Esophagus (tissue), 2 donors: ENCODE results near the gene TAF6. TPM values are rescaled to one million over a fixed set of nuclear protein-coding genes. Genes with fewer than 3 reads are reported as not detected.

Experiments
- H3K27ac ChIP-seq, 2 donors: one replicate each; pipeline ENCODE4 v1.5.1; 2013; ENCODE audit warnings: low read depth in 2 of 2, mild to moderate bottlenecking in 2 of 2, inconsistent platforms in 1 of 2, low read length in 1 of 2, moderate library complexity in 1 of 2
- H3K27me3 ChIP-seq, 2 donors: one replicate each; pipeline ENCODE4 v1.6.1; 2013; ENCODE audit warnings: low read length in 2 of 2, control low read depth in 1 of 2, mild to moderate bottlenecking in 1 of 2; ENCODE audit not compliant: insufficient read depth in 2 of 2, control insufficient read depth in 1 of 2
- H3K36me3 ChIP-seq, 2 donors: one replicate each; pipeline ENCODE4 v1.6.1; 2013; ENCODE audit warnings: low read length in 1 of 2; ENCODE audit not compliant: control insufficient read depth in 2 of 2, insufficient read depth in 2 of 2
- H3K4me1 ChIP-seq, 2 donors: one replicate each; pipeline ENCODE4 v1.6.1; 2013; ENCODE audit warnings: low read length in 1 of 2; ENCODE audit not compliant: control insufficient read depth in 2 of 2, insufficient read depth in 2 of 2
- H3K4me3 ChIP-seq, 2 donors: one replicate each; pipeline ENCODE4 v1.5.1; 2013; ENCODE audit warnings: low read length in 2 of 2, mild to moderate bottlenecking in 2 of 2, low read depth in 1 of 2, moderate library complexity in 1 of 2
- H3K9me3 ChIP-seq, 2 donors: one replicate each; pipeline ENCODE4 v1.6.1; 2013; ENCODE audit warnings: mild to moderate bottlenecking in 2 of 2, low read depth in 1 of 2, low read length in 1 of 2, moderate library complexity in 1 of 2; ENCODE audit not compliant: control insufficient read depth in 2 of 2, insufficient read depth in 1 of 2
- WGBS, 2 donors: extraction: QIAGEN DNeasy Blood & Tissue Kit; methylation state at CpG; one replicate each; pipeline ENCODE4 v1.1.7; 2013; 5-methylcytosine and 5-hydroxymethylcytosine counted together
- polyA plus RNA-seq, 2 donors: library from polyadenylated mRNA; stranded (reverse); fragments of 200-250 nt; gene quantifications; one replicate each; pipeline ENCODE4 v1.2.3, GENCODE V29; 2013
- donor health status: healthy with polysubstance abuse.
- donor health status: Bipolar disorder and iron deficiency.

Gene TAF6
- polyA plus RNA-seq = 10 to 100 TPM; 23.3 to 29.6 TPM

DNA sequence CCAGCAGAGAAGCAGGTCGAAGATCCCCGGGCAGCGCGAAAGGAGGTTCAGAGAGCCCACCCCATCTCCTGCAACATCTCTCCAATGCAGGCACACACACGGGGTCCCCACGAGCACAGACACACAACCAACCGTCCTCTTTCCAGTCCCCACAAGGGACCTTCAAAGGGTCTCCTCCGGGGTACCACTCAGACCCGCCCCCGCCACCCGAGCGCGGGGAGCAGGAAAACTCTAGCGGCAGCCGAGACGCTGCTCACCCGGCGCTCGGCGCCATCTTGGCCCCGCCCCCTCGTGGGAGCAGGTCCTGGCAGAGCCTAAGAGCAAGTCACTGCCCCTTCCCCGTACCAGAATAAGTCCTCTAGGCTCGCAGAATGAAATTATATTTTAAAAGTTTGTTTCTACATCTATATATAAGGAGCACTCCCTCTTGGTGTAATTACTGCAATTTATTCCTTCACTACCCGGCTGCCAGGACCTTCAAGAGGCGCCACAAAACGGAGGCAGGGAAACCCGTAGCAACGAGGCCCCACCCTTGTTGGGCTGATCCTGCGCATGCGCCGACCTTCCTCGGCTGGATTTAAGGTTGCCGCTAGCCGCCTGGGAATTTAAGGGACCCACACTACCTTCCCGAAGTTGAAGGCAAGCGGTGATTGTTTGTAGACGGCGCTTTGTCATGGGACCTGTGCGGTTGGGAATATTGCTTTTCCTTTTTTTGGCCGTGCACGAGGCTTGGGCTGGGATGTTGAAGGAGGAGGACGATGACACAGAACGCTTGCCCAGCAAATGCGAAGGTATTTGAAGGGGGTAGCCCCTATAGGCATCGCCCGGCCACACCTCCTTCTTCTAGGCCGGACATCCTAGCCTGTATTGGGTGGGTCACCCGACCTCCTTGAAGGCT, at the start of gene TAF6, which contains the start of gene CNPY4:
Gene TAF6 (minus strand): TSS at position 287 of the 898 bp plus-strand sequence. CDS start 5,149 bp downstream, outside the sequence.
Gene CNPY4 (plus strand): TSS at position 563 of the 898 bp plus-strand sequence. CDS start 111 bp downstream, at position 674.
- peak within 1 kb of the TSS; percentile 88 to 91 for H3K27ac ChIP-seq
- H3K4me1 ChIP-seq = no peaks in the 10 kb centered on the region
- H3K27me3 ChIP-seq = no peaks in the 10 kb centered on the region
- H3K4me3 ChIP-seq = peak within 1 kb of the TSS; percentile 86 to 89
- no peaks in the 10 kb centered on the region for H3K36me3 ChIP-seq
- H3K9me3 ChIP-seq = no peaks in the 10 kb centered on the region
- WGBS, 2 donors = 0 to 1% methylated on average over 49 of the region's 49 CpGs

DNA sequence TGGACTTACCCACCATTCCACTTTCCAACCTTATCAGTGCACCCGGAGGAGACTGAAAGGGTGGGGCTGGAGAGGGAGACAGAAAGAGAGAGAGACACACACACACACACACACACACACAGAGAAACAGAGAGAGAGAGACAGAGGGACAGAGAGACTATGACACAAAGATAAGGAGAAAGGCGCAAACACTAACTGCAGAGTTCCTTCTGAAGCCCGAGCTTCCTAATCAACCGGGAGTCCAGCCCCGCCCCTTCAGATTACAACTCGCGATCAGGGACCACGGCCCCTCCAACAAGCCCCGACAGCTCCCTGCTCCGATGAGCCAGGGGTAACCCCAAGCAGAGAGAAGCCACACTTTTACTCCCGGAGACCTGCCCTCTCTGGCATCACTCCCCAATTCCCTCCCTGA, 48.8 kb upstream of the TAF6 start:
- H3K27ac ChIP-seq = peak overlapping the region; percentile 71 to 86
- peak overlapping the region; percentile 35 to 47 for H3K4me3 ChIP-seq
- peaks cover 11% of the 10 kb centered on the region in 2 donors for H3K4me1 ChIP-seq
- H3K36me3 ChIP-seq = no peaks in the 10 kb centered on the region
- WGBS, 2 donors = 2 to 6% methylated on average over 7 to 11 of the region's 11 CpGs
- H3K9me3 ChIP-seq = no peaks in the 10 kb centered on the region
- no peaks in the 10 kb centered on the region for H3K27me3 ChIP-seq

DNA sequence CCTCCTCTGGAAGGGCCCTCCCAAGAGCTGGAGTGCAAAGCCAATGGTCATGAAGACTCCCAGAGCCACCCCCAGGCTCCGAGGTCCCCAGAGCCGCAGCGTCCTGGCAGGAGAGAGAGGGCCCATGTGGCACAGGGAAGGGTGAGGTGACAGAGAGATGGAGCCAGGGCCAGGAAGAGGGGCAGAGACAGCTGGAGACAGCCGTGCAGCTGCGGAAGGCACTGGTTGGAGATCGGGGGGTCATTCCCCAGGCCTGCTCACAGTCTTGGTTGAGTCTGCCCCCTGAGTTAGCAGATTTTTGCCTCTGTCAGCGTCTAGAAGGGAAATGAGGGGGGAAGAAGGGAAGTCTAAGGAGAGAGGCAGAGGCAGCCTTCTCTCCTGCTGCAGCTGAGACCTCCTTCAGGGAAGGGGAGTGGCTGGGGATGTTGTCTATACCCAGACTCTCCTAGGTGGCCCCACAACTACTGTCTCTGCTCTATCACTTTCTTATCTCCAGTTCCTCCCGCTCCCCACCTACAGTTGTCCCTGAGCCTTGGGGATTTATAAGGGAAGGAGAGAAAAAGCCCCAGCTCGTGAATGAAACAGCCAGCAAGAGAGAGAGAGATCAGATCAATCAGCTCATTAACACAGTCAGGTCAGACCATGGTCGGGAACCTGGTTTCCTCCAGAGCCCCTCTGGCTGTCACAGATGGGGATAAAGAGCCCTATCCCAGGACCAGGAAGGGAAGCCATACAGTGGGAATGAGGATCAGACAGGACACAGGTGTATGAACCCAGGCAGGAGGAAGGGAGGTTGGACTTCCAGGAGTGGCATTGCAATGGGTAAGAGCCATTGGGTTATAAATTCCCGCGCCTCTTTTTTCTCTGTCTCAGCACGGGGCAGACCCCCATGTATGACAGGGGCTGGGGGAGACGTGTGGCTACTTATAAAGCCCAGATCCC, 48.1 kb upstream of the TAF6 start:
- Histone ChIP-seq H3K27ac (no peak overlapping the region), H3K9me3 (no peaks in the 10 kb centered on the region), H3K36me3 (no peaks in the 10 kb centered on the region), H3K4me1 (peaks cover 11% of the 10 kb centered on the region in 2 donors), H3K27me3 (no peaks in the 10 kb centered on the region), H3K4me3 (peak overlapping the region in 1 of 2 donors; percentile 35)
- 53 to 58% methylated on average over 14 of the region's 14 CpGs for WGBS, 2 donors

DNA sequence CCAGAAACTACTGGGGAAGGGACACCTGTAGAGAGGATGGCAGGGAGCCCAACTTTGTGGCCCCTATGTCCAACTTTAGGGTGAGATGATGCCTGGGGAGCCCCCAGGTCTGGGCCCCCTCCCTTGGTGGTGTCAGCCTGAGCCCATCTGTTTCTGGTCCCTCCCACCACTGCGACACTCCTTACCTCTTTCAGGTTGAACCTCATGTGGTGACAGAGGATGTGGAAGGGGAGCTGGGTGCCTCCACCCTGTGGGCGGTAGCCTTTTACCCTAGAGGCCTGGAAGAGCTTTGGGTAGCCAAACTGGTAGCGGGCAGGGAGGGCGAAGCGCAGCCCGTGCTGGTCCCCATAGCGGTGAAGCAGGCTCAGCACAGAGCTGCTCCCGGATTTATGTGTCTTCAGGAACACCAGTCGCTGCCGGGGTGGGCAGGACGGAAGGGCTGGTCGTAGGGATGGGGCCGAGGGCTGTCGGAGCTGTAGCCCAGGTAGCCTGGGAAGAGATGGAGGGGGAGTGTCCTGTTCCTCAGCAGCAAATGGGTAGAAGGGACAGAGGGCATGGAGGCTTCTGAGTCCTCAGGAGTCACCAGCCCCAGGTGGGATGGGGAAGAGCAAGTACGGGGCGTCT, 47.3 kb upstream of the TAF6 start:
- H3K27ac ChIP-seq = no peak overlapping the region
- H3K36me3 ChIP-seq = no peaks in the 10 kb centered on the region
- no peaks in the 10 kb centered on the region for H3K27me3 ChIP-seq
- H3K4me3 ChIP-seq = no peak overlapping the region
- 67 to 78% methylated on average over 16 of the region's 16 CpGs for whole genome bisulfite sequencing, 2 donors
- H3K4me1 ChIP-seq = peaks cover 7 to 11% of the 10 kb centered on the region in 2 donors
- H3K9me3 ChIP-seq = no peaks in the 10 kb centered on the region

DNA sequence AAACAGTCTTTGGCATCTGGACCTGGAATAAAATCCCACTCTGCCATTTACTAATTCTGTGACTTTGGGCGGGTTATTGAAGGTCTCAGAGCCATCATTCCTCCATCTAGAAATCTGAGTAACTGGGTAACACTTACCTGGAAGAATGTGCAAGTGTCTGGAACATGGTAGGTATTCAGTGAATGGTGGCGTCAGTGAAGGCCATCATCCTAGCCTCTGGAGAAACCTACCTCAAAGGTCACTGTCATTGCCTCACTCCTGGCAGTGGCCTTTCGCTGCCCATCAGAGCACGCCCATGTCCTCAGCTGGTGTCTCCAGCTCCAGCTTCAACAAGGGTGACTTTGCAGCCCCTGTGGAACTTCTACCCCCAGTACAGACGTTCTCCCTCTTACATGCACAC, 44.7 kb upstream of the TAF6 start:
- no peaks in the 10 kb centered on the region for H3K36me3 ChIP-seq
- no peaks in the 10 kb centered on the region for H3K27me3 ChIP-seq
- peak overlapping the region; percentile 18 to 38 for H3K27ac ChIP-seq
- no peak overlapping the region for H3K4me3 ChIP-seq
- WGBS, 2 donors = 89 to 92% methylated on average over 5 of the region's 5 CpGs
- no peaks in the 10 kb centered on the region for H3K9me3 ChIP-seq
- peaks cover 9 to 11% of the 10 kb centered on the region in 2 donors for H3K4me1 ChIP-seq

DNA sequence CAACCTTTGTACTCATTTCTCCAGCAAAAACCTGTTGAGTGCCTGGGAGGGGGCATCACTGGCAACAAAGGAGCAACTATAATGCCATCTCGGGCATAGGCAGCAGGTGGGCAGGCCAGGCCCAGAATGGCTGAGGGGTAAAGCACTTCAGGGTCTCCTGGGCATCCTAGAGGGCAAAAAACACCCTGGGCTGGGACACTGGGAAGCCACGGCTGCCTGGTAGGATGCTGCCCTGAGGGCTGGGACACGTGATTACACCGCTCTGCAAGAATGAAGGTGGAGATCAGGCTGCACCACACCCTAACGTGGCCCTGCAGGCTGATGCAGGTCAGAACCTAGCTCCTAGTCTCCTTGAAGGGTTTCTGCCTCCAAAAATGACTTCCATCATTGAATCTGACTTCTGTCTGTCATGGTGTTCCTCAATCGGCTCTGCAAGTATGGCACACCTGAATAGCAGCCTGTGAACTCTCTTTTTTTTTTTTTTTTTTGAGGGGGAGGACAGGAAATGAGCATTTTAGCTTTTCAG, 43.9 kb upstream of the TAF6 start:
- Histone ChIP-seq H3K36me3 (no peaks in the 10 kb centered on the region), H3K27ac (peak overlapping the region; percentile 9 to 82), H3K4me3 (no peak overlapping the region), H3K27me3 (no peaks in the 10 kb centered on the region), H3K9me3 (no peaks in the 10 kb centered on the region), H3K4me1 (peaks cover 8 to 9% of the 10 kb centered on the region in 2 donors)
- 42 to 48% methylated on average over 6 of the region's 6 CpGs for WGBS, 2 donors

DNA sequence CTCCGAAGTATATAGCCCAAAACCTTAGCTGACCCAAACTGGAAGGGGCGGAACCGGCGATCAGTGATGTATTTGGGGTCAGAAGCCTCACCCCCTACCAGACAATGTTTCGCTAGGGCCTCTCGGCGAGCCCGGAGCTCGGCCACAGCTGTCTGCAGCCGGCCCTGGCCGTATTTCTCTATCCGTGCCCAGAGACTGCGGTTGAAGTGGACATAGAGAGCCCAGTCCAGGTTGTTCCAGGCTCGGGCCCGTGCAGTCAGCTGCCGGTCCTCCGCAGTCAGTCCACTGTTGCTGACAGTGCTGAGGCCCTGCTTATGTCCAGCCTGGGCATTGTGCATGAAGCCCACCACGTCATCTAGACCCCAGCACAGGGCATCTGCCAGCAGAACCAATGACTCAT, 40.9 kb upstream of the TAF6 start:
- Histone ChIP-seq H3K9me3 (no peaks in the 10 kb centered on the region), H3K27me3 (no peaks in the 10 kb centered on the region), H3K27ac (no peak overlapping the region), H3K4me1 (peaks cover 4 to 16% of the 10 kb centered on the region in 2 donors), H3K4me3 (no peak overlapping the region), H3K36me3 (peaks cover 6 to 16% of the 10 kb centered on the region in 2 donors)
- WGBS, 2 donors = 90 to 92% methylated on average over 18 of the region's 18 CpGs

DNA sequence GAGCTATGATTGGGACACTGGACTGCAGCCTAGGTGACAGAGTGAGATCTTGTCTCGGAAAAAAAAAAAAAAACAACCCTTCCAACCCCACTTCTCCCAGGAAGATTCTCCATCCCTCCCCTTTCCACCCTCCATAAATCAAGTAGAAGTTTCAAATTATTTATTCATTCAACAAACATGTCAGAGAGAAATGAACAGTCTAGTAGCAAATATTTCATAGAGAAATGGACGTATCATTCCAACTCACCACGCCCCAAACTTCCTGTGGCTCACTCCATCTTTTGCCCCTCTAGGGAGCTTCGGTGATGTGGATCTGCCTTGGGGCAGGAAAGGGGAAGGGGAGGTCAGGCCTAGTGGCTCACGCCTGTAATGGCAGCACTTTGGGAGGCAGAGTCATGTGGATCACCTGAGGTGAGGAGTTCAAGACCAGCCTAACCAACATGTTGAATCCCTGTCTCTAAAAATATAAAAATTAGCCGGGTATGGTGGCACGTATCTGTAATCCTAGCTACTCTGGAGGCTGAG, 40.0 kb upstream of the TAF6 start:
- H3K27ac ChIP-seq = peak overlapping the region; percentile 67 to 75

More for the DNA sequence above, 40.0 kb upstream of the TAF6 start:
- Histone ChIP-seq H3K27me3 (no peaks in the 10 kb centered on the region), H3K36me3 (peaks cover 6 to 22% of the 10 kb centered on the region in 2 donors), H3K9me3 (no peaks in the 10 kb centered on the region), H3K4me3 (peak overlapping the region; percentile 80 to 82), H3K4me1 (peaks cover 4 to 15% of the 10 kb centered on the region in 2 donors)
- WGBS, 2 donors = 60 to 62% methylated on average over 7 of the region's 7 CpGs
